Middle frontal gyrus (tissue), 1 donor: ENCODE measurements around the gene TEX13C.
"Not testable (repeated sequence)": the region's sequence is repeated elsewhere in the genome, so short reads cannot be mapped to it uniquely, and the experiment has no call there.

ENCODE experiments used
- DNase-seq: peaks from one replicate; pipeline ENCODE4 v3.0.0-alpha.2; 2015; ENCODE audit warnings: low spot score; ENCODE audit errors: extremely low spot score

The TEX13C gene

GRCh38 chrX:125319646-125320521, at the start of gene TEX13C:
TEX13C (plus strand) TSS chrX:125319871; CDS start chrX:125320120, 249 bp downstream.
- DNase-seq, result no peak

GRCh38 chrX:125287282-125287681, 32.4 kb upstream of the TEX13C start:
- no peak for DNase-seq

GRCh38 chrX:125288343-125288742, 31.3 kb upstream of the TEX13C start:
- DNase-seq, result no peak

- no peak for DNase-seq
Observed at GRCh38 chrX:125289209-125289608, 30.5 kb upstream of the TEX13C start.

- DNase-seq, result no peak
Observed at GRCh38 chrX:125289920-125290319, 29.8 kb upstream of the TEX13C start.

GRCh38 chrX:125291124-125291523, 28.5 kb upstream of the TEX13C start:
- no peak for DNase-seq

GRCh38 chrX:125293850-125294780, 25.6 kb upstream of the TEX13C start:
- DNase-seq, result no peak

- DNase-seq, result no peak
Observed at GRCh38 chrX:125295337-125295736, 24.3 kb upstream of the TEX13C start.

- no peak for DNase-seq
Observed at GRCh38 chrX:125298871-125299270, 20.8 kb upstream of the TEX13C start.

- no peak for DNase-seq
Observed at GRCh38 chrX:125306335-125306866, 13.3 kb upstream of the TEX13C start.

- no peak for DNase-seq
Observed at GRCh38 chrX:125308653-125309052, 11.0 kb upstream of the TEX13C start.

- not testable (repeated sequence) for DNase-seq
Observed at GRCh38 chrX:125319166-125319565, 505 bp upstream of the TEX13C start.

- no peak for DNase-seq
Observed at GRCh38 chrX:125322431-125322830, 2.8 kb downstream of the TEX13C start.

- DNase-seq, result no peak
Observed at GRCh38 chrX:125326599-125326998, 6.9 kb downstream of the TEX13C start.

- DNase-seq, result no peak
Observed at GRCh38 chrX:125327891-125328290, 8.2 kb downstream of the TEX13C start.

- no peak for DNase-seq
Observed at GRCh38 chrX:125333583-125333982, 13.9 kb downstream of the TEX13C start.

- no peak for DNase-seq
Observed at GRCh38 chrX:125340490-125340889, 20.8 kb downstream of the TEX13C start.

GRCh38 chrX:125374169-125374568, 54.5 kb downstream of the TEX13C start:
- DNase-seq, result no peak
